Activated CD8-positive, alpha-beta memory T cell treated with anti-CD3 and anti-CD28 coated beads for 1 hour (primary cell): Measurements from ENCODE around the gene TMEM150A.
A peak's percentile ranks its signal among the peaks of the same experiment; 100 is the strongest.
"Not testable (repeated sequence)": the region's sequence is repeated elsewhere in the genome, so short reads cannot be mapped to it uniquely, and the experiment has no call there.

ENCODE experiments used
- DNase-seq, 2 donors: peaks; one replicate each; pipeline ENCODE4 v3.0.0-alpha.2; 2020; ENCODE audit warnings: low read depth in 1 of 2; ENCODE audit errors: extremely low read depth in 1 of 2

Gene TMEM150A

GRCh38 chr2:85602476-85603234, at the start of gene TMEM150A:
Gene TMEM150A (minus strand): TSS chr2:85602698. CDS start chr2:85601948, 750 bp downstream.
- peak; percentile 56 to 80 for DNase-seq

- no peak for DNase-seq
These were observed 49.6 kb upstream of the TMEM150A start for GRCh38 chr2:85652056-85652455.

- DNase-seq = no peak
These were observed 48.6 kb upstream of the TMEM150A start for GRCh38 chr2:85651097-85651496.

DNA sequence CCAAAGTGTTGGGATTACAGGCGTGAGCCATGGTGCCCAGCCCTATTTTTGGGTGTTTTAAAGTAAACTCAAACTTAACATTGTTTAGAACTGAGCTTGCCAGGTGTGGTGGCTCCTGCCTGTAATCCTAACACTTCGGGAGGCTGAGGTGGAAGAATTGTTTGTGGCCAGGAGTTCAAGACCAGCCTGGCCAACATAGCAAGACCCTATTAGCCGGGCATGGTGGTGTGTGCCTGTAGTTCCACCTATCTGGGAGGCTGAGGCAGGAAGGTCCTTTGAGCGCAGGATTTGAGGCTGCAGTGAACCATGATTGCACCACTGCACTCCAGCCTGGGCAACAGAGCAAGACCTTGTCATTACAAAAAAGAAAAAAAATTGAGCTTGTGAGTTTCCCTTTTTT, 48.0 kb upstream of the TMEM150A start:
- no peak for DNase-seq

- DNase-seq = no peak
These were observed 47.0 kb upstream of the TMEM150A start for GRCh38 chr2:85649201-85650190.

GRCh38 chr2:85648619-85649018, 46.1 kb upstream of the TMEM150A start:
- DNase-seq = no peak

DNA sequence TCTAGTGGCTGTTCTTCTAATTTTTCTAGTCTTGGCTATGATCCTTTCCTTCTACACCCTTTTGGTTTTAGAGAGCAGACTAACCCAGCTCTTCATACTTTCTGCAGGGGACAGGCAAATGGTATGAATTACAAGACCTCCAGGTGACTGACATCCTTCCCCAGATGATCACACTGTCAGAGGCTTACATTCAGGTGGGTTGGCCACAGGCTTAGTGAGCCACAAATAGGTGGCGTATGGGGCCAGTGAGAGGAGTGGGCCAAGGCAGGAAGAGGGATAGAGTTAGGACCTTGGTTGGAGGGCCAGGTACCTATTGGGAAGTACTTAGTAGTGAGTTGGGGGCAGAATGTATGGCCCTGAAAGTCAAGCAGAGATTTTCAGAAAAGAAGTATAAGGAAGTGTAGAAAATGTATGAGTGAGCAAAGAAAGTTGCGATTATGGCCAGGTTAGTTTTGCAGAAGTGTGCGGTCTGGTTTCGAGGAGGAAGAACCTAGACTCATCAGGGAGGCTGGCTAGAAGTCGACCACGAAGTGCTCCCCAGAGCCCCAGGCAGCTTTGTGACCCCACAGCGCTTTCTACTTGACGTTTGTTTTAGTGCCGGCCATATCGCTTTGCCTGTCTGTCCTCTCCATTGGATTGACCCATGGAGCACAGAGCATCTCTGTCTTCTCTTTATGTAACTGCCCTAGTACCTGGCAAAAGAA, 45.5 kb upstream of the TMEM150A start:
- no peak for DNase-seq

DNA sequence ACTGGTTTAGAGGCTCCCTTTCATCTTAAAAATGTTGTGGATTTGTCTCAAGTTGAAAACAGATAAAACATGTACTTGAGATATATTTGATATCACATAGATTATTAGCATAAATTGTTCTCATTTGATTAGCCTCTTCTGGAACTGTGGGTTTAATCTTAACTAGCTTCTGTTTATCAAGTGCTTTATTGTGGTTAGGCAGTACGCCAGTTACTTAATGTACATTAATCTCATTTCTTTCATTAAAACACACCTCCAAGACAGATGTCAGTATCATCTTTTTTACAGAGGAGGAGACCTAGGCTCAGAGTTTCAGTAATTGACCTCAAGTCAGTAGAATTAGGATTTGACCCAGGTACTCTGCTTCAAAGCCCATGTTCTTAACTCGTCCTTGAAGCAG, 43.7 kb upstream of the TMEM150A start:
- DNase-seq = no peak

DNA sequence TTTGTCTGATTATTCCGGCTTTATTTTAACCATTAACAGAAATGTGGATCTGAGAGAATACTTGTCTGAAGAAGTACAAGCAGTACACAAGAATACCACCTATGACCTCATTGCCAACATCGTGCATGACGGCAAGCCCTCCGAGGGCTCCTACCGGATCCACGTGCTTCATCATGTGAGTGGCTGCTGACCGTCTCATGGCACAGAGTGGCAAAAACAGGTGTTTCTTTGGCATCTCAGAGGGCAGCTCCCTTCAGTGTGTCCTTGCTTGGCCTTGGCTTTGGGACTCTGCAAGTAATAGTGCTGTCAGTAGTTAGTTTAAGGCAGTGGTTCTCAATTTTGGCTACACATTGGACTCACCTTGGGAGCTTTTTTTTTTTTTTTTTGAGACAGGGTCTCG, 42.4 kb upstream of the TMEM150A start:
- DNase-seq = no peak

- DNase-seq = no peak
These were observed 40.2 kb upstream of the TMEM150A start for GRCh38 chr2:85642725-85643124.

DNA sequence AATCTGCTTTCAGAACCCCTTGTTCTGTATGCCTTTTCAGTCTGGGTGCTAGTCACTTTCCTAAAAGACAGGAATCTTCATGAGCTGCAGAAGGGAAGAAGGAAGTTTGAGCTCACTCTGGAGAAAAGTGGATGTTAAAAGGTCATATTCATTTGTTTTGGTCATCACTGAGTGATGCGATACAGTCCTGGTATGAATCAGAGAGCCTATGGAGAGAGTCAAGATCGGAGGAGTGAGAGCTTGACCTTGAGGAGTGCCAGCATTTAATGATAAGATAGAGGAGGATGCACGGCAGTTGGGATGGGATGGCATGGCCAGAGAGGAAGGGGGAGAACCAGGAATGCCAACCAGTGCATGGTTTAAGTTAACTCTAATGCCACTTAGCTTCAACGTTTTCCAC, 33.1 kb upstream of the TMEM150A start:
- DNase-seq = no peak

DNA sequence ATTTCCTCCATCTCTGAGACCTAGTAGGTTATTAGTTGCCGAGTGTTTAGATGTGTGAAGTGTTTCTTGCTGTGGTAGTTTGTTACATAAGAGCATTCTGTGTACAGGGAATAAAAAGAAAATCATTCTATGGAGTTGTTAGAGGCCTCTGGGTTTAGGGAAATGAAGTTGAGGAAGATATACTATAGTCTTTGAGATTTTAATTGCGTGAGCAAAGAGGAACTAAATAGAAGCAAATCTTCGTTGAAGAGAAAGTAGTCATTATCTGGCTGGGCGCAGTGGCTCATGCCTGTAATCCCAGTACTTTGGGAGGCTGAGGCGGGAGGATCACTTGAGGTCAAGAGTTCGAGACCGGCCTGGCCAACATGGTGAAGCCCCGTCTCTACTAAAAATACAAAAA, 32.5 kb upstream of the TMEM150A start:
- DNase-seq = no peak

DNA sequence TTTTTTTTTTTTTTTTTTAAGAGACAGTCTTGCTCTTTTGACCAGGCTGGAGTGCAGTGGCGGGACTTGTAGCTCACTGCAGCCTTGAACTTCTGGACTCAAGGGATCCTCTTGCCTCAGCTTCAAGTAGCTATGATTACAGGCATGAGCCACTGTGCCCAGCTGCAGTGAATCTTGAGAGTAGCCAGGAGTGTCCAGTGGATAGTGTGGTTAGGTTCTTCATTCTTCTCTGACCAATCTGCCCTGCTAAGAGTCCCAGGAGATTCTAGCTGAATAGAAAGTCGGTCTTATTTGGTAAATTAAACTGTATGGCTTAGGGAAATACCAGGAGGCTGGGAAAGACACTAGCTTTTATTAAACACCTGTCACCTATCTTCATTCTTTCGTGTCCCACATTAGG, 28.8 kb upstream of the TMEM150A start:
- DNase-seq = no peak

GRCh38 chr2:85628658-85629057, 26.2 kb upstream of the TMEM150A start:
- no peak for DNase-seq

DNA sequence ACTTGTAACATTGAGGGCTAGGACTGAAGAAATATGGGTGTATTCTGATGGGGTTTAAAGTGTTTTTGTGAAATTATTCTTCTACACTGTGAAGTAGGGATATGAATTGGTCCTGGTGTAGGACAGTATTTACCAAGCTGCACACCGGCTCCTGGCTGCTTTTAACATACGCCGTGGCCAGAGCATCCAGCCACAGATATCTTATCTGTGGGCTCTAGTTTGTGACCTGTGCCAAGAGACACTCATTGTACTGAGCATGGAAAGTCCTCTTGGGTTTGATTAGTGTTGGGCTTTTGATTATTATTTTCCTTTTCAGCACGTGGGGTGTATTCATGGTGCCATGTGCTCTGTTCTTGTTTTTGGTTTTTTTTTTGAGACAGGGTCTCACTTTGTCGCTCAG, 21.5 kb upstream of the TMEM150A start:
- no peak for DNase-seq

DNA sequence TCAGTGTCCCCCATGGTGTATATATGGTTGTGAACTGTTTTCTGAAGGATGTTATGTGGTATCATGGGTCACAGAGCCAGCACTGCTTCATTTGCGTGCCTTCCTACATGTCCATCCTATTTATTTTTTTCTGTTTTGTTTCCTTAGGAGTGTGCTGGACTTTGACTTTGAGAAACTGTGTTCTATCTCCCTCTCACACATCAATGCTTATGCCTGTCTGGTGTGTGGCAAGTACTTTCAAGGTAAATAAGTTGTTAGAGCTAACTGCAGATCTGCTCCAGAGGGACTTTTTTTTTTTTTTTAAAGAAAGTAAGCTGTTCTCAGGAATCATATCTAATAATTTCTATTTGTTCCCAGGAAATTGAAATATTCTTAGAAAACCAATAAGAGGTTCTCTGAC, 18.8 kb upstream of the TMEM150A start:
- no peak for DNase-seq

DNA sequence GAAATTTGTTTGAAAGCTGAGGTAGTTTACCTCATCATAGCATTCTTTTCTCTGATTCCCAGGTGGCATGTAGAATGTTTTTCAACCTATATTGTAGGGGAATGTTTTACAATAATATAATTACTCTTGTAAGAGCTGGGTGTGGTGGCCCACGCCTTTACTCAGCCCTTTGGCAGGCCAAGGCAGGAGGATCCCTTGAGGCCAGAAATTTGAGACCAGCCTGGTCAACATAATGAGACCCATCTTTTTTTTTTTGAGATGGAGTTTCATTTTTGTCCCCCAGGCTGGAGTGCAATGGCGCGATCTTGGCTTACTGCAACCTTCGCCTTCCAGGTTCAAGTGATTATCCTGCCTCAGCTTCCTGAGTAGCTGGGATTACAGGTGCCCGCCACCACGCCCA, 17.1 kb upstream of the TMEM150A start:
- DNase-seq = no peak

- DNase-seq = not testable (repeated sequence)
These were observed 15.2 kb upstream of the TMEM150A start for GRCh38 chr2:85617723-85618122.

DNA sequence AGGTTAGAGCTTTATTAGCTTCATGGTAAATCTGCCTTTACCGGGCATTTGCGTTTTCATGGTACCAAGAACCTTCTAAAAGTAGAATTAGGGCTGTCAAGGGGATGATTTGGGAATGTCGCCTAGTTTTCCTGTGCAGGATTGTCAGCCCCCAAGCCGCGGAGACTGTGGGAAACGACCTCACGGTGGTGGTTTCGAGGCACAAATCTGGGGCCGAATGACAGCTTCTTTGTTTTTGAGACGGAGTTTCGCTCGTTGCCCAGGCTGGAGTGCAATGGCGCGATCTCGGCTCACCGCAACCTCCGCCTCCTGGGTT, 12.9 kb upstream of the TMEM150A start:
- no peak for DNase-seq

DNA sequence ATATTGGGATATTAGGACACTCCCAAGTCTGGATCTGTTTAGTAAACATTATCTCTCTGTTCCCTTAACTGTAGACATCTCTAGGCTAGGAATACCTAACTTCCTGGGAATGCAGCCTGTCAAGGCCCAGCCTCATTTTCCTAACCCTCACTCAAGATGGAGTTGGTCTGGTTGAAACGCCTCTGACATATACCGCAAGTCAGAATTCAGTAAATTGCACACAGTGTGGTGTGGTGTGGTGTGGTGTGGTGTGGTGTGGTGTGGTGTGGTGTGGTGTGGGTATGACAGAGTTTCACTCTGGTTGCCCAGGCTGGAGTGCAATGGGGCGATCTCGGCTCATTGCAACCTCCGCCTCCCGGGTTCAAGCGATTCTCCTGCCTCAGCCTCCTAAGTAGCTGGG, 12.3 kb upstream of the TMEM150A start:
- not testable (repeated sequence) for DNase-seq

DNA sequence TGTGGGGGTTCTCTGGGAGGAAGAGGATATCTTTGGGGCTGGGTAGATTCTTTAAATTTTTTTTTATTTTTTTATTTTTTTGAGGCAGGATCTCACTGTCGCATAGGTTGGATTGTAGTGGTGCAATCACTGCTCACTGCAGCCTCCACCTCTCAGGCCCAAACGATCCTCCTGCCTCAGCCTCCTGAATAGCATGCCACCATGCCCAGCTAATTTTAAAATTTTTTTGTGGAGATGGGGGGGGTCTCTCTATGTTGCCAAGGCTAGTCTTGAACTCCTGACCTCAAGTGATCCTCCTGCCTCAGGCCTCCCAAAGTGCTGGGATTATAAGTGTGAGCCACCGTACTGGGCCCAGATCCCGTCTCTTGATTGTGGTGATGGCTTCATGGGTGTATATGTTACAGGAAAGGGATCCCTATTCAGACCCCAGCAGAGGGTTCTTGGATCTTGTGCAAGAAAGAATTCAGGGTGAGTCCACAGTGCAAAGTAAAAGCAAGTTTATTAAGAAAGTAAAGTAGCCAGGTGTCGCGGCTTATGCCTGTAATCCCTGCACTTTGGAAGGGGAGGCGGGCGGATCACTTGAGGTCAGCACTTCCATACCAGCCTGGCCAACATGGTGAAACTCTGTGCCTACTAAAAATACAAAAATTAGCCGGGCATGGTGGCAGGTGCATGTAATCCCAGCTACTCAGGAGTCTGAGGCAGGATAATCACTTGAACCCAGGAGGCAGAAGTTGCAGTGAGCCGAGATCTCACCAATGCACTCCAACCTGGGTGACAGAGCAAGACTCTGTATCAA, 11.4 kb upstream of the TMEM150A start:
- no peak for DNase-seq
